A673 (cell line): ENCODE data around the gene KCNQ1. TPM values are rescaled to one million over a fixed set of nuclear protein-coding genes. Genes with fewer than 3 reads are reported as not detected.

Source experiments
- BruUV-seq: library from RNA; stranded (reverse); fragments of 400-500 nt; replicated peaks from 2 replicates; lab custom pipeline; 2021; lab: Mats Ljungman, UMichigan
- CTCF ChIA-PET: fragments of 300-600 bp; sonication (Branson Sonifier 250); formaldehyde crosslinking; loops from one replicate; lab custom pipeline; 2022; ENCODE audit warnings: antibody characterized with exemption; lab: Charles Lee
- POLR2A ChIA-PET: fragments of 300-600 bp; sonication (Branson Sonifier 250); formaldehyde crosslinking; loops from one replicate; lab custom pipeline; 2022; ENCODE audit warnings: antibody characterized with exemption; ENCODE audit not compliant: low non-redundant PET; lab: Charles Lee
- DNase-seq: peaks from one replicate; pipeline ENCODE4 v3.0.0-alpha.2; 2015; ENCODE audit warnings: low spot score
- H3K27ac ChIP-seq: fragments of 200-600 bp; sonication (generic); 2 replicates; pipeline ENCODE4 v1.5.1; 2016; ENCODE audit warnings: mixed run types, low read depth, mild to moderate bottlenecking, mixed read lengths, antibody characterized with exemption, low read length; ENCODE audit not compliant: poor library complexity, severe bottlenecking
- H3K27me3 ChIP-seq: fragments of 200-600 bp; sonication (generic); replicated peaks from 2 replicates; pipeline ENCODE4 v1.6.1; 2017; ENCODE audit warnings: mixed run types, low read depth, mild to moderate bottlenecking, mixed read lengths, antibody characterized with exemption, low read length; ENCODE audit not compliant: insufficient read depth, poor library complexity
- H3K36me3 ChIP-seq: fragments of 200-600 bp; sonication (generic); 2 replicates; pipeline ENCODE4 v1.6.1; 2016; ENCODE audit warnings: mixed run types, mild to moderate bottlenecking, mixed read lengths, antibody characterized with exemption, low read length; ENCODE audit not compliant: insufficient read depth, poor library complexity, severe bottlenecking
- H3K4me1 ChIP-seq: fragments of 200-600 bp; sonication (generic); 2 replicates; pipeline ENCODE4 v1.6.1; 2017; ENCODE audit warnings: mixed run types, mild to moderate bottlenecking, mixed read lengths, antibody characterized with exemption, low read length; ENCODE audit not compliant: insufficient read depth, poor library complexity, severe bottlenecking
- H3K4me3 ChIP-seq: fragments of 200-600 bp; sonication (generic); 2 replicates; pipeline ENCODE4 v1.5.1; 2016; ENCODE audit warnings: low read depth, mixed run types, mild to moderate bottlenecking, mixed read lengths, low read length; ENCODE audit not compliant: poor library complexity, severe bottlenecking
- H3K9me3 ChIP-seq: fragments of 200-600 bp; sonication (generic); 2 replicates; pipeline ENCODE4 v1.6.1; 2016; ENCODE audit warnings: mixed run types, low read depth, mild to moderate bottlenecking, mixed read lengths, antibody characterized with exemption, low read length; ENCODE audit not compliant: poor library complexity, severe bottlenecking
- EZH2 ChIP-seq: fragments of 200-600 bp; sonication (generic); IDR thresholded peaks from 2 replicates; pipeline ENCODE4 v1.6.1; 2017; ENCODE audit warnings: borderline replicate concordance, low read depth, mild to moderate bottlenecking, mixed read lengths, antibody characterized with exemption, low read length; ENCODE audit not compliant: poor library complexity, severe bottlenecking
- intact Hi-C: fragments of 100-400 bp; cut with micrococcal nuclease; formaldehyde crosslinking; loops from one replicate; pipeline ENCODE4 v1.10.0; 2022; ENCODE audit not compliant: unreplicated experiment
- total RNA-seq: library from RNA; stranded (reverse); gene quantifications from 2 replicates; pipeline ENCODE4 v1.2.3, GENCODE V29; 2021
- TF ChIP-seq, protein P1 (sequence below): fragments of 300-800, 200-600 bp; sonication (generic); conservative IDR thresholded peaks from 2 replicates; pipeline ENCODE4 v1.5.1; 2017; ENCODE audit warnings: low read depth, mild to moderate bottlenecking, antibody characterized with exemption, low read length, moderate library complexity, mixed read lengths

Gene KCNQ1
- total RNA-seq, 1 experiment from 2014 or later: not detected

DNA sequence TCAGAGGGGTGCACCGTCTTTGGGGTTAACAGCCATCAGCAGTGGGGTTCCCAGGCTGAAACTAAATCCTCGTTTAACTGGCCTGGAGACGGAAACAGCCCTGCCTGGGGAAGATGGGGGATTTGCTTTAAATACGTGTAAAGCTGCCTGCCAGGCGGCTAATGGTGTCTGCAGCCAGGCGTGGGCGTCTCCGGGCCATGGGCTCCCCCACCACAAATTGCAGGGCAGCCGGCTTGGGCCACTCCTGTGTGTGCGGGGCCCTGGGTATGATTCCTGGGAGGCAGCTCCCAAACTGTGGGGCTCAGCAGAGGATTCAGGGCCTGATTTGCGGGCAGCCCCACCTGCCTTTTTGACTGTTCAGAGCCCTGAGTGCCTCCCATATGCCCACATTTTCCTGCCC, 110.5 kb downstream of the KCNQ1 start:
- ChIA-PET CTCF (no interaction called here), POLR2A (no interaction called here)
- H3K4me3 ChIP-seq: no peak overlapping the region
- BruUV-seq: no TSS peak
- H3K9me3 ChIP-seq: no peaks in the 10 kb centered on the region
- DNase-seq: no peak
- intact Hi-C loops: no loop called here
- no peak for TF ChIP-seq EZH2
- TF ChIP-seq, protein P1, sequence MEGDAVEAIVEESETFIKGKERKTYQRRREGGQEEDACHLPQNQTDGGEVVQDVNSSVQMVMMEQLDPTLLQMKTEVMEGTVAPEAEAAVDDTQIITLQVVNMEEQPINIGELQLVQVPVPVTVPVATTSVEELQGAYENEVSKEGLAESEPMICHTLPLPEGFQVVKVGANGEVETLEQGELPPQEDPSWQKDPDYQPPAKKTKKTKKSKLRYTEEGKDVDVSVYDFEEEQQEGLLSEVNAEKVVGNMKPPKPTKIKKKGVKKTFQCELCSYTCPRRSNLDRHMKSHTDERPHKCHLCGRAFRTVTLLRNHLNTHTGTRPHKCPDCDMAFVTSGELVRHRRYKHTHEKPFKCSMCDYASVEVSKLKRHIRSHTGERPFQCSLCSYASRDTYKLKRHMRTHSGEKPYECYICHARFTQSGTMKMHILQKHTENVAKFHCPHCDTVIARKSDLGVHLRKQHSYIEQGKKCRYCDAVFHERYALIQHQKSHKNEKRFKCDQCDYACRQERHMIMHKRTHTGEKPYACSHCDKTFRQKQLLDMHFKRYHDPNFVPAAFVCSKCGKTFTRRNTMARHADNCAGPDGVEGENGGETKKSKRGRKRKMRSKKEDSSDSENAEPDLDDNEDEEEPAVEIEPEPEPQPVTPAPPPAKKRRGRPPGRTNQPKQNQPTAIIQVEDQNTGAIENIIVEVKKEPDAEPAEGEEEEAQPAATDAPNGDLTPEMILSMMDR: no peak
- H3K27me3 ChIP-seq: no peaks in the 10 kb centered on the region
- H3K36me3 ChIP-seq: no peaks in the 10 kb centered on the region
- H3K27ac ChIP-seq: no peak overlapping the region
- H3K4me1 ChIP-seq: no peaks in the 10 kb centered on the region

DNA sequence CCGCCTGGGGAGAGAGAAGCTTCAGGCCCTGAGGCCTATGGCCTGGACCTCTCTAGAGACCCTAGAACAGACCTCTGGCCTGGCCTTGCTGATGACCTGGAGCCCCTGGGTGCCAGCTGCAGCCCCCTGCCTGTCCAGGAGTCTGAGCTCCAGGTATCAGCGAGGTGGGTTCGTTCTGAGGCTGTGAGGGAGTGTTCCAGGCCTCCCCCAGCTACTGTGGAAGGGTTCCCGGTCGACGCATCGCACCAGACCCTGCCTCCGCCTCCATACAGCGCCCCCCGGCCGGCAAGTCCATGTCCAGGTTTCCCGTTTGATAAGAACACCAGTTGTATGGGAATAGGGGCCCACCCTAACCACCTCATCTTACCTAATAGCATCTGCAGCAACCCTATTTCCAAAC, 111.1 kb downstream of the KCNQ1 start:
- POLR2A ChIA-PET: no interaction called here
- no peak for DNase-seq

DNA sequence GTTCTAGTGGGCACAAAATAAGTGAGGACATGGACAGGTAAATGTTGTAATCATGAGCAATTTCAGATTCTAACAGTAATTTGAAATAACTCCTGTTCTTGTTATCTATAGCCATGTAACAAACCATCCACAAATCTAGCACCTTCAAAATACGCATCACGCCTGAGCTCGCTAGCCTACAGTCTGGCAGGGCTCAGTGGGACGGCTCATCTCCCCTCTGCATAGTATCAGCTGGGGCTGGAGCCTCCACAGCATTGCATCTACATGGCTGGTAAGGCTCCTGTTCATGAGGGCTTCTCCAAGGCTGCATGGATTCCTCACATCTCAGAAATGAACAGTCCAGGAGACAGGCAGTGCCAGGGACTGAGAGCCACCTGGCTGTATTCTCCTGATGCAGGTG, 112.6 kb downstream of the KCNQ1 start:
- no peaks in the 10 kb centered on the region for H3K4me1 ChIP-seq
- intact Hi-C loops: no loop called here
- ChIA-PET CTCF (no interaction called here), POLR2A (no interaction called here)
- BruUV-seq: no TSS peak
- TF ChIP-seq EZH2: no peak
- TF ChIP-seq, protein P1: no peak
- no peaks in the 10 kb centered on the region for H3K9me3 ChIP-seq
- no peak for DNase-seq
- H3K36me3 ChIP-seq: no peaks in the 10 kb centered on the region
- H3K27ac ChIP-seq: no peak overlapping the region
- no peak overlapping the region for H3K4me3 ChIP-seq
- no peaks in the 10 kb centered on the region for H3K27me3 ChIP-seq

More for the DNA sequence above, 111.1 kb downstream of the KCNQ1 start:
- Histone ChIP-seq H3K36me3 (no peaks in the 10 kb centered on the region), H3K27me3 (no peaks in the 10 kb centered on the region), H3K9me3 (no peaks in the 10 kb centered on the region), H3K27ac (no peak overlapping the region), H3K4me3 (no peak overlapping the region), H3K4me1 (no peaks in the 10 kb centered on the region)
- TF ChIP-seq, protein P1: no peak
- TF ChIP-seq EZH2: no peak
- no TSS peak for BruUV-seq
- intact Hi-C loops: no loop called here
- CTCF ChIA-PET: no interaction called here
